ENCODE results near the gene TMEM200B. TPM values are rescaled to one million over a fixed set of nuclear protein-coding genes. Genes with fewer than 3 reads are reported as not detected.
"Not testable (repeated sequence)": the region's sequence is repeated elsewhere in the genome, so short reads cannot be mapped to it uniquely, and the experiment has no call there.

Gene TMEM200B
- total RNA-seq, 1 experiment from 2014 or later, result 9.0 TPM

- Histone ChIP-seq H3K27ac (ENCODE audit: low read length) (no peak overlapping the region), H3K79me2 (ENCODE audit: low read length) (no peaks in the 10 kb centered on the region), H3K36me3 (ENCODE audit: low read depth, low read length) (no peaks in the 10 kb centered on the region), H3K9ac (ENCODE audit: low read length) (no peak overlapping the region), H3K9me2 (replicated peaks; ENCODE audit: low read length) (no peaks in the 10 kb centered on the region), H3K4me2 (ENCODE audit: low read length) (no peak overlapping the region), H2AFZ (ENCODE audit: low read length) (no peak overlapping the region), H3F3A (ENCODE audit: low read length, unreplicated experiment) (no peaks in the 10 kb centered on the region), H4K20me1 (ENCODE audit: low read length) (no peaks in the 10 kb centered on the region), H3K4me3 (ENCODE audit: low read length) (no peak overlapping the region), H3K27me3 (ENCODE audit: low read length) (no peaks in the 10 kb centered on the region), H3K4me1 (ENCODE audit: insufficient read depth, low read length) (no peaks in the 10 kb centered on the region), H3K9me3 (ENCODE audit: low read length) (no peaks in the 10 kb centered on the region)
- no peak for TF ChIP-seq EZH2phosphoT487 (IDR thresholded peaks at IDR 0.05; ENCODE audit: borderline replicate concordance, low read length)
- no peak for TF ChIP-seq EZH2 (IDR thresholded peaks at IDR 0.05; ENCODE audit: low read length, unreplicated experiment)
- no peak for TF ChIP-seq CTCF (conservative IDR thresholded peaks at IDR 0.05; ENCODE audit: low read depth, low read length)
- no TSS peak for BruUV-seq (replicated peaks)
- intact Hi-C loops (cut with micrococcal nuclease), result no loop called here
- no peak for ATAC-seq
- ChIA-PET CTCF (no interaction called here), POLR2A (ENCODE audit: unreplicated experiment) (no interaction called here)
- DNase-seq, result no peak
Observed at GRCh38 chr1:29114654-29115053, 9.0 kb downstream of the TMEM200B start.

- Histone ChIP-seq H3K9me3 (ENCODE audit: low read length) (no peaks in the 10 kb centered on the region), H3K4me3 (ENCODE audit: low read length) (no peak overlapping the region), H4K20me1 (ENCODE audit: low read length) (no peaks in the 10 kb centered on the region), H3K36me3 (ENCODE audit: low read depth, low read length) (no peaks in the 10 kb centered on the region), H3K4me2 (ENCODE audit: low read length) (no peak overlapping the region), H3K27ac (ENCODE audit: low read length) (no peak overlapping the region), H3K9me2 (replicated peaks; ENCODE audit: low read length) (no peaks in the 10 kb centered on the region), H3K27me3 (ENCODE audit: low read length) (no peaks in the 10 kb centered on the region), H2AFZ (ENCODE audit: low read length) (no peak overlapping the region), H3F3A (ENCODE audit: low read length, unreplicated experiment) (no peaks in the 10 kb centered on the region), H3K4me1 (ENCODE audit: insufficient read depth, low read length) (no peaks in the 10 kb centered on the region), H3K79me2 (ENCODE audit: low read length) (no peaks in the 10 kb centered on the region), H3K9ac (ENCODE audit: low read length) (no peak overlapping the region)
- intact Hi-C loops (cut with micrococcal nuclease), result no loop called here
- POLR2A ChIA-PET (ENCODE audit: unreplicated experiment), result no interaction called here
- no peak for TF ChIP-seq CTCF (conservative IDR thresholded peaks at IDR 0.05; ENCODE audit: low read depth, low read length)
- TF ChIP-seq EZH2 (IDR thresholded peaks at IDR 0.05; ENCODE audit: low read length, unreplicated experiment), result no peak
- no peak for TF ChIP-seq EZH2phosphoT487 (IDR thresholded peaks at IDR 0.05; ENCODE audit: borderline replicate concordance, low read length)
- ATAC-seq (no peak), DNase-seq (no peak)
- CTCF ChIA-PET, result no interaction called here
- no TSS peak for BruUV-seq (replicated peaks)
Observed at GRCh38 chr1:29113413-29114117, 10.1 kb downstream of the TMEM200B start.

- Histone ChIP-seq H3K4me1 (ENCODE audit: insufficient read depth, low read length) (no peaks in the 10 kb centered on the region), H3K36me3 (ENCODE audit: low read depth, low read length) (no peaks in the 10 kb centered on the region), H3K79me2 (ENCODE audit: low read length) (no peaks in the 10 kb centered on the region), H3F3A (ENCODE audit: low read length, unreplicated experiment) (no peaks in the 10 kb centered on the region), H3K27ac (ENCODE audit: low read length) (no peak overlapping the region), H3K9ac (ENCODE audit: low read length) (no peak overlapping the region), H4K20me1 (ENCODE audit: low read length) (no peaks in the 10 kb centered on the region), H3K27me3 (ENCODE audit: low read length) (no peaks in the 10 kb centered on the region), H2AFZ (ENCODE audit: low read length) (no peak overlapping the region), H3K9me2 (replicated peaks; ENCODE audit: low read length) (no peaks in the 10 kb centered on the region), H3K4me2 (ENCODE audit: low read length) (no peak overlapping the region), H3K4me3 (ENCODE audit: low read length) (no peak overlapping the region), H3K9me3 (ENCODE audit: low read length) (no peaks in the 10 kb centered on the region)
- DNase-seq (no peak), ATAC-seq (no peak)
- ChIA-PET CTCF (no interaction called here), POLR2A (ENCODE audit: unreplicated experiment) (no interaction called here)
- BruUV-seq (replicated peaks), result no TSS peak
- intact Hi-C loops (cut with micrococcal nuclease), result no loop called here
- no peak for TF ChIP-seq CTCF (conservative IDR thresholded peaks at IDR 0.05; ENCODE audit: low read depth, low read length)
- no peak for TF ChIP-seq EZH2phosphoT487 (IDR thresholded peaks at IDR 0.05; ENCODE audit: borderline replicate concordance, low read length)
- TF ChIP-seq EZH2 (IDR thresholded peaks at IDR 0.05; ENCODE audit: low read length, unreplicated experiment), result no peak
Observed at GRCh38 chr1:29112705-29113412, 10.8 kb downstream of the TMEM200B start.

GRCh38 chr1:29108041-29108440 lies 15.7 kb downstream of the TMEM200B start:
- intact Hi-C loops (cut with micrococcal nuclease); H3K4me3 ChIP-seq (ENCODE audit: low read length); H2AFZ ChIP-seq (ENCODE audit: low read length): not testable (repeated sequence)

More at GRCh38 chr1:29108041-29108440, 15.7 kb downstream of the TMEM200B start:
- H3K4me1 ChIP-seq (ENCODE audit: insufficient read depth, low read length); DNase-seq; POLR2A ChIA-PET (ENCODE audit: unreplicated experiment); H3K36me3 ChIP-seq (ENCODE audit: low read depth, low read length); H3F3A ChIP-seq (ENCODE audit: low read length, unreplicated experiment); H4K20me1 ChIP-seq (ENCODE audit: low read length); CTCF ChIA-PET; H3K9ac ChIP-seq (ENCODE audit: low read length); H3K27me3 ChIP-seq (ENCODE audit: low read length); H3K4me2 ChIP-seq (ENCODE audit: low read length); ATAC-seq; H3K79me2 ChIP-seq (ENCODE audit: low read length); H3K27ac ChIP-seq (ENCODE audit: low read length); H3K9me3 ChIP-seq (ENCODE audit: low read length); H3K9me2 ChIP-seq (replicated peaks; ENCODE audit: low read length); BruUV-seq (replicated peaks): not testable (repeated sequence)
